ENCODE results near the gene ABAT.

ABAT gene

GRCh38 chr16:8674413-8675022, at the start of gene ABAT:
Gene ABAT, plus strand, starts transcription at chr16:8674617. Its CDS starts 61,123 bp downstream, at chr16:8735740.
- peak; percentile 64 to 83 for DNase-seq (ENCODE audit: low read depth in 2 of 2)

DNA sequence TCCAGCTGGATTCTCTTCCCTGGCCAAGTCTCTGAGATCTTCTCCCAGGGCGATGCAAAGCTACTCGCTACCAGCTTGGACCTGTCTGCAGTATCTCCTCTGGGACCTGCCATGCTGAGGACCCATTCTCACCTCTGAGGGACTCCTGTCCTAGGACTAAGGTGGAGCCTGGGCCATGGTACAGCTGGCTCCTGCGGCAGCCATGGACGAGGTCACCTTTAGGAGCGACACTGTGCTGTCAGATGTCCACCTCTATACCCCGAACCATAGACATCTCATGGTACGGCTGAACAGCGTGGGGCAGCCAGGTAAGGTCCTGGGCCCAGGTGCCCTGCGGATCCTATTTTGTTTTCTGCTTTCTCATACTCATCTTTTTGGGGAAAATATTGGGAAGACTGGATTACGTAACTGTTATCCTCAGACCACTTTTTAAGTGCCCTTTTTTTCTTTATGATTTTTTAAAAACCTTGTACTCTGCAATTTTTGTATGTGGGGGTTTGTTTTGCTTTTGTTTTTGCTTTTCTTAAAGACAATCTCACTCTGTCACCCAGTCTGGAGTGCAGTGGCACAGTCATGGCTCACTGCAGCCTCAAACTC, 48.8 kb upstream of the ABAT start:
- DNase-seq (ENCODE audit: low read depth in 2 of 2): no peak

GRCh38 chr16:8626946-8627345, 47.5 kb upstream of the ABAT start:
- DNase-seq (ENCODE audit: low read depth in 2 of 2): no peak

DNA sequence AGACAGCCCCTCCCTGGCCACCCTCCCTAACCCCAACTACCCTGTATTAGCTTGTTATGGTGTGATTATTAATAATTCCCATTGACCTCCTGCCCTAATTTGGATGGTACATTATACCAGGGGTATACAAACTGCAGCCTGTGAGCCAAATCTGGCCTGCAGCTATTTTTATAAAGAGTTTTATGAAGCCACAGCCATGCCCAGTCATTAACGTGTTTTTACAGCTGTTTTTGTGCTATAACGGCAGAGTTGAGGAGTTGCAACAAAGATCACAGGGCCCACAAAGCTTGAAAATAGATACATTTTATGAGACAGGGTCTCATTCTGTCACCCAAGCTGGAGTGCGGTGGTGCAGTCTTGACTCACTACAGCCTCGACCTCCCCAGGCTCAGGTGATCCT, 47.0 kb upstream of the ABAT start:
- DNase-seq (ENCODE audit: low read depth in 2 of 2): no peak

DNA sequence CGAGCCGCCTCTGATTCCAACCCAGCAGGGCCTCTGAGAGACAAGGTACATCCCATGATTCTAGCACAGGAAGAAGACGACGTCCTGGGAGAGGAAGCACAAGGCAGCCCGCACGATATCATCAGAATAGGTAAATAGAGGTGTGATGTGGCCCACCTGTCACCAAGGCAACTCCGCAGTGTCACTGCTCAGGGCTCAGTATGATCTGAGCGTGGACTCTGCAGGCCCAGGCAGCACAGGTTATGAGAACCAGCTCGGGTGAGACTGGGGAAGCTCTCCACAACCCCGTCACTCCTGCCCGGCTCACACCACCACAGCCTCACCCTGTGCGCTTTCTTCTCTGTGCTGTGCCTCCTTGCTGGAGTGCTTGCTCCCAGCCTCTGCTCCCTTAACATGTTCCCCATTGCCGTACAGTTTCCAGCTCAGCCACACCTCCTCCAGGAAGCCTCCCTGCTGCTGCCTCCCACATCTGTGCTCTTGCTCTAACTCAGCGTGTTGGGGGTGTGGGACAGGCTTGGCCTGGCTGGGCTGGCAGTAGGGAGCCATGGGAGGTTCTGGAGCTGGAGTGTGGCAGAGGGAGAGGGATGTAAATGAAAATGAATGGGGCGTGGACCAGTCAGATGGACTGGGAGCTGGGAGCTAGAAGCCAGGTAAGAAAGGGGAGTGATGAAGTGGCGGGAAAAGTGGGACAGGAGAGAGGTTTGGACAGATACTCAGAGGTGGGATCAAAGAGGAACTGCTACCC, 45.3 kb upstream of the ABAT start:
- DNase-seq (ENCODE audit: low read depth in 2 of 2): no peak

DNA sequence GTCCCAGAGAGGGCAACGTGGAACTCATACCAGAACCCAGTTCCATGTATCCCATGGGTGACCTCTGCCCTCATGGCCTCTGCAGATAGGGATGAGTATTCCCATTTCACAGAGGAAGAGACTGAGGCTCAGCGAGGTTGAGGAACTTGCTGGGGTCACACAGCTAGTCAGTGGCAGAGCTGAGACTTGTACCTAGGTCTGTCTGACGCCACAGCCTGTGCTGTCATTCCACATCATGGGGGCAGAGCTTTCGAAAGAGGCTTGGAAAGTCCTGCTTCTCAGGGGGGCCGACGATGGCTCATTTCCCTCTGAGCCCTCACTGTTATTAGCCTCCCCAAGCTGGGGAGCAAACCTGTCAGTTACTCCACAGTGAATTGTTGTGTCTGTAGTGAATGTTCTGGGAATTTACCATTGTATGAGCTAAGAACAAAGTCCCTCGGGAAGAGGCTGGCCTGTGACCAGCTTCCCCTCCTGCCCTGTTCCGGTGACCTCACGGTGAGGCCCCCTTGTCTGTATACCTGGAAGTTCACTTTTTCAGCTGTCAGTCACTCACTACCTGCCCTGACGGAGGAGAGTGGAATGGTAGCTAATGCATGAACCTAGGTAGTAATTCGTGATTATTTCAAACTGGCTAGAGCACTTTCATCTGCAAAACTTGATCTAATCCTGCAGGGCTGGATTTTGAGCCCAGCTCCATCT, 44.0 kb upstream of the ABAT start:
- DNase-seq (ENCODE audit: low read depth in 2 of 2): no peak

- DNase-seq (ENCODE audit: low read depth in 2 of 2): no peak
Measured at GRCh38 chr16:8631373-8631772, 43.0 kb upstream of the ABAT start.

DNA sequence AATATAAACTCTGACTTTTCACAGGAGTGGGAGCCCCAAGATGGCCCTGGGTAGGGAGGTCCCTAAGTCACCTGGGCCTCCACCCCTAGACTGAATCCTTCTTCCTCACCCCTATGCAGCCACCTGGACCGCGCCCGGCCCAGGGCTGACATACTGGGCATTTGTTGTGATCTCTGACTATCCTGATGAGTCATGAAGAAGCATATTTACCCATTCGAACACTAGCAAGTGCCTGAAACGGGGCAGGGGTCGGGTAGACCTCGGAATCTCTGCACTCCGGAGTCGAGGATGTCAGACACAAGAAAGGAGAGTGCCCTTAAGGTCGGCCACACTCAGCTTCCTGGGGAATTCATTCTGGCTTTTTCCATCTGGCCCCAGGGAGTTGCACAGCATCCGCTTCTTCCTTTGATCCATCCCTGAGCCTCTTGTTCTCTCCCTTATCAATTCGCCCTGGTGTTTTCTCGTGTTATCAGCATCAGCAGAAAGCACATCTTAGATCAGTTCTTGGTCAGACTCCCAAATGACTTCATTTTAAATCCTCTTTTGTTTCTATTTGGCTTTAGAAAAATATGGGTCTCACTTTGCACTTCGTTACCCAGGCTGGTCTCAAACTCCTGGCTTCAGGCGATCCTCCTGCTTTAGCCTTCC, 42.5 kb upstream of the ABAT start:
- DNase-seq (ENCODE audit: low read depth in 2 of 2): no peak

DNA sequence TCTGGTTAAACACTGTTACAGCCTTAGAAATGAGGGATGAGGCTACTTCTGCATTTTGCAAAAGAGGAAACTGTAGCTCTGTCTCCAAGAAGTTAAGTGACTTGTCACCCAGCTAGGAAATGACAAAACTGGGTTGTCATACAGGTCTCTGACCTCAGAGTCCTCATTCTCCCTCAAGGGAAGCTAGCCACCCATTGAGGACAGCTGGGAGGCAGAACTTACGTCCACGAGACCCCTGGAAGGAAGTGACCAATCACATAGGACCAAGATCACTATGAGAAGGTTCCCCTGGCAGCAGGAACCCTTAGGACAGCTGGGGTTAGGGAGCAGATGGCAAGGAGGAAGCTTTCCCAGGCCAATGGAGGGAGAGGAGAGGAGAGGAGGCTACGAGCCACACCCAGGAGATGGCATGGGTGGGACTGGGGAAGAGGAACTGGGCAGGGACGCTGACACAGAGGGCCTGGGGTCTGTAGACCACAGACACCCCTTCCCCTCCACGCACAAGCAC, 41.7 kb upstream of the ABAT start:
- DNase-seq (ENCODE audit: low read depth in 2 of 2): no peak

- DNase-seq (ENCODE audit: low read depth in 2 of 2): no peak
Measured at GRCh38 chr16:8634991-8635736, 39.3 kb upstream of the ABAT start.

DNA sequence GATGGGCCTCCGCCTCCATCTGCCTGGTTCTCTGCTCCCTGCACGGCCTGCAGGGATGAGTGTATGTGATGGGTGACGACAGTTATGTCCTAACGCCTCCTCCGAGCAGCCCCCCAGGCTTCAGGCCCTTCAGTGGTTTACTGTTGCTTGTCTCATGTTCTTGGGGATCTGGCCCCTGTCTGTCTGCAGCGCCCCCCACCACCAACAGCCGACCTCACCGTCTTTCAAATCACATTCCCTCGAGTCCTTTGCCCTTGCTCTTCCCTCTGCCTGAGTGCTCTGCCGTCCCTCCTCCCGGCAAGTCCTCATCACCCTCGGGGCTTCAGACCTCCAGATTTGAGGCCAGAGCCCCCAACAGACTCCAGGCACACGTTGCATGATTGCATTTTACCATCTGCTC, 34.7 kb upstream of the ABAT start:
- DNase-seq (ENCODE audit: low read depth in 2 of 2): no peak

DNA sequence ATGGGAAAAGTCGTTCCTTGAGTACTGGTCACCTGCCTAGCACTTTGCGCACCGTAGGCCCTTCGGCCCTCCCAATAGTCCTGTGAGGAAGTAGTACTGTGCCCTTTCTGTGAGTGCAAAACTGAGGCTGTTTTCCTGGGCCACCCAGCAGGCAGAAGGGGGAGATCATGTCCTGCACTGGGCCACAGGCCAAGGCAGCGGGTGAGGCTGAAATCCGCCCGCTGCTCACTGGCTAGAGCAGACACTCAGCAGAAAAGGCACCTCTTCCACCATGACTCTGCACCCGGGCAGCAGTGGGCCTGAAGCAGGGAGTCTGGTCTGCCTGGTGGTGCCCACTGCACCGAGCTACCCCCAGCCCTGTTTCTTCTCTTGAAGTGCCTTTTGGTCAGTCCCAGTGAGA, 32.7 kb upstream of the ABAT start:
- no peak for DNase-seq (ENCODE audit: low read depth in 2 of 2)

- no peak for DNase-seq (ENCODE audit: low read depth in 2 of 2)
Measured at GRCh38 chr16:8642146-8642545, 32.3 kb upstream of the ABAT start.

DNA sequence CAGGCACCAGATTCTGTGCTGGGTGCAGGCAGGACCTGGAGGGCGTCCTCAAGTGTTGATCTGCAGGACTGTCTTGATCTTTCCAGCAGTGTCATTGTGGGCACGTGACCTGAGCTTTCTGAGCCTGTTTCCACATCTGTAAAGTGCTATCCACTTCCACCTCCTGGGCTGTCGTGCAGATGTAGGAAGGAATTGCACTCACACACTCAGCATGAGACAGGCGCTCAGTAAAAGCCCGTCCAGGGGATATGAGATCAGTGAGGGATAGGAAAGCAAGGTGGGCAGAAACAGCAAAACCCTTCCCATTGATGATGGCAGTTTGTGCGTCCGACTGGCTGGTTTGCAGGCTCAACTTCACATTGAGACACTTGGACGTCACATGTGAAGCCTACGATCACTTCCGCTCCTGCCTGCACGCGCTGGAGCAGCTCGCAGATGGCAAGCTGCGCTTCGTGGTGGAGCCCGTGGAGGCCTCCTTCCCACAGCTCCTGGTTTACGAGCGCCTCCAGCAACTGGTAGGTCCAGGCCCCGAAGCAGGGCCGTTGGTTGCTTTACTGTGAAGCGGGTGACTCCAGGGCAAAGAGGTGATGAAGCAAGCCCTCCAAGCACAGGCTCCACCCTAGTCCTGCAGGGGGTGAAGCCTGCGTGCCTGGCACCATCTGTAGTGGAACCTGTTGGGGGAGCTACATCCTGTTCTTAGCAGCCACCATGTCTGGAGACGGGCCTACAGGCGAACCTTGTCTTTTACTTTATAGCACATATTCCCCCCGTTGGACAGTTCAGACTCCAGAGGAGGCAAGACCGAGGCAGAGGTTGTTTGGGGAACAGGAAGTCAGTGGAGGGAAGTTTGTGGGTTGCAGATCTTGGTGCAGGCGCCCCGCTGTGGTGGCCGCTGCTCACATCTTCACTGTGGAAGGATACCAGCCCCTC, 29.9 kb upstream of the ABAT start:
- DNase-seq (ENCODE audit: low read depth in 2 of 2): no peak

DNA sequence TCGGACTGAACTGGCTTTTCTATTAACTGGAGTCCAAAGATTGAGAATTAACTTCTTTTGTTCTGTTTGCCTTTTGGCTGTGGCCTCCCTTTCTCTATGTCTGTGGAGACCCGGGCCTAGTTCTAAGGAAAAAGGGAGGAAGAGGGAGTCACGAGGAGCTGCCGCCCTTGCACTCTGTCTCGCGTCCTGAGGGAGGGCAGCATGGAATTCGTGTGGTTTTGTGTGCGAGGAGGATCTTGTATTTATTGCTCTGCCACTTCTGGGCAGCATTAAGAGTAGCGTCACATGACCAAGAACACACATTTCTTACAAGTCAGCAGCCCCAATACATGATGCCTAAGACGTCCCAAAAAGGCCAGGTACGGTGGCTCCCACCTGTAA, 29.3 kb upstream of the ABAT start:
- no peak for DNase-seq (ENCODE audit: low read depth in 2 of 2)

DNA sequence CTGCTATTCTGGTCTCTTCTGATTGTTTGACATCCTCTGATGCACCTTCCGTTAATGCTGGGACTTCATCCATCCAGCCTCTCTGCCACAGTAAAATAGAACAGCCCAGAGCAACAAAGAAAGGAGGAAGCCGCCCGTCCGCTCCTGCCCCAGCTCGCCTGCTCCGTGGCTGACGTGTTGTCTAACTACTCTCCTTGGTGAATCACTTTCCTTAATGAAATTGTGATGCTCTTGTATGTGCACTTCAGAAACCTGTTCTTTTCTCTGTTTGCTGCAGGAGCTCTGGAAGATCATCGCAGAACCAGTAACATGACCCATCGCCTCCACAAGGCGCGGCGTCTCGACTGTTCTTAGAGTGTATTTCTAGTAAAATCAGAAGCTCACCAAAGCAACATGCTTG, 28.6 kb upstream of the ABAT start:
- no peak for DNase-seq (ENCODE audit: low read depth in 2 of 2)

DNA sequence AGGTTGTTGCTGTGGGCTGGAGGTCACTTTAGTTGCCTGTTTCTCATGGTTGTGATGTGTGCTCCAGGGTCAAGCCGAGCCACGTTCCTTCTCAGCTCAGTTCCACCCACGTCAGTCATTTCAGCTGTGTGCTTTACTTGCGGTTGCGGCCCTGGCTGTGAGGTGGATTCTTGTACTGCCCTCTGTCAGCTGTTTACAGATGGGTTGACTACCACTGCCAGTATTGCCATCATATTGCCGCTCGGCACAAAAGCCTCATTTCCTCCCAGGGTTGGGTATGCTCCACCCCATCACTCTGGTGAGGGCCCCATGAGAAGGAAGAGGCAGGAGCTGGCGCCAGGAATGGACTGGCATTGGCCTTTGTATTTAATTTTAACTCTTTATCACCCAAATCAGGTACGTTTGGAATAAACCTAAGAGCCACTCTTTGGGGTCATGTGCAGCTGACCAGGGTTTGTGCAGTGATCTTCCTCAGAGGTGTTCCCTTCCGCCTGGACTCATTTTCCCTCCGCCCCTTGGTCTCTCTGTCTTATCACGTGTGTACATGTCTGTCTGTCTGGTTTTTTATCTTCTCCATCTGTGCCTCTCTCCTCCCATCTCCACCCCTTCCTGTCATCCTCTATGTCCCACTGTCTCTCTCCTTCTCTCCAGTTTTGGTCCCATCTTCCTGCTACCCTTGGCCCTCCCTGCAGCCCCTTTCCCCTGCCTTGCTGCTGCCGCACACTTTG, 27.9 kb upstream of the ABAT start:
- DNase-seq (ENCODE audit: low read depth in 2 of 2): no peak

- DNase-seq (ENCODE audit: low read depth in 2 of 2): no peak
Measured at GRCh38 chr16:8647721-8648318, 26.6 kb upstream of the ABAT start.

DNA sequence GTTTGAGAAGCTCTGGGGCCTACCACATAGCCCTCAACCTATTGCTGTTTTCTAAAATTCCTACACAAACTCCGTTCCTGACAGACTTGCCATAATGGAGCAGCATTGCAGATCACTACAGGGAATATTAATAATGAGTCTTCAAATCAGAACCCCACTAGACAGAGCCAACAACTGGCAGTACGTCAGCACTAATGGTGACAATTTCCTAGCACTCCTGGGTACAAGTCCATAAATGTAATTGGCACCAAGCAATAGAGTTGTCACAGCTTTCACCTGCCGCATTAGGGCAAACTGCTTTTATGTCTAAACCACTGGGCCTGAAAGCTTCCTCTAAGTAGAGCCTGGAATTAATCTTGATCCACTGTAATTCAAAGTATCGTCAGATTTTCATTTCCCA, 25.5 kb upstream of the ABAT start:
- DNase-seq (ENCODE audit: low read depth in 2 of 2): no peak
